ENCODE results near the gene IQSEC1. TPM values are rescaled to one million over a fixed set of nuclear protein-coding genes. Genes with fewer than 3 reads are reported as not detected.

IQSEC1 gene
- total and polyA plus RNA-seq, 2 of the 8 experiments (the other 6 are each of a cell fraction or from before 2014, with no cell fraction given) = 6.8 to 28.8 TPM

DNA sequence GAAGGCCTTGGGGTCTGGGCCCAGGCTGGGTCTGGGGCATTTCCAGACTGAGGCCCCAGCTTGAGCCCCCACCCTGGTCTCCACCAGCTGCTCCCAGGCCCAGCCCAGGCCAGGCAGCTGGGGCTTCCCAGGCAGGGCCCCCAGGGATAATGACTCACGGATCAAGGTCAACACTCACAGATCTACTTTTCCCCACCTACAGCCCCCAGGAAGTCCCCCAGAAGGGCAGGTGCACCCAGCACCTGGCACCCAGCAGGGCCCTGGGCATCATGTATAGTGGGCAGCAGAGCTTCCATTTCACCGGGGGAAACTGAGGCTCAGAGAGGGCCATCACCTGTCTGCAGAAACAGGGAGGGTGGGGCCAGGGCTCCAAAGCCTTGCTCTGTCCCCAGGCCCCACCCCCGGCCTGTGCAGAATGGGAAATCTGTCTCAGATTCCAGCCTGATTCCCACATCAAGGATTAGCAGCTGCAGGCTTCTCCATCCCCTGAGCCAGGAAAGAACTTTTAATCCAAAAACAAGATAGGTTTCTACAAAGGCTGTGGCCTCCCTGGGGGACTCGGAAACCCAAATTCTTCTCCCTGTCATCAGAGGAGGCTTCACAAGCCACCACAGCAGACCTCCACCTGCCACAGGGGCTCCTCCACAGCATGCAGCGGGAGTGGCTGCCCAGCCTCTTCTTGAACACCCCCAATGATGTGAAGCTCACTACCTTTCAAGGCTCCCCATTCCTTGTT is 49.8 kb downstream of the IQSEC1 start:
- no peak overlapping the region for H2AFZ ChIP-seq (ENCODE audit: low read length)
- H2BK12ac ChIP-seq (ENCODE audit: low read depth, low read length) = no peak overlapping the region
- ChIA-PET POLR2A (ENCODE audit: partially characterized antibody) (interaction anchor here (0.9 to 1.2 kb wide), 3 partner anchors 16 to 183 kb away, joined by 3 read pairs; no protein-coding TSS in a partner anchor), CTCF (ENCODE audit: partially characterized antibody) (interaction anchor here (0.6 to 1.6 kb wide), 6 partner anchors 23 to 125 kb away, joined by 3 to 5 read pairs (median 4); no protein-coding TSS in a partner anchor)
- H2AK5ac ChIP-seq (ENCODE audit: low read depth, low read length) = no peak overlapping the region
- H3K4ac ChIP-seq (replicated peaks; ENCODE audit: insufficient read length, low read depth, low read length) = no peak overlapping the region
- H2BK15ac ChIP-seq (ENCODE audit: low read length) = no peak overlapping the region
- no peak overlapping the region for H4K8ac ChIP-seq (ENCODE audit: extremely low read depth, insufficient read depth, low read length)
- DNase-seq (ENCODE audit: low read depth in 1 of 2, low spot score in 2 of 2) = no peak
- FAIRE-seq = no peak
- no peak overlapping the region for H3K27ac ChIP-seq (ENCODE audit: low read depth, low read length)
- H3K56ac ChIP-seq (replicated peaks; ENCODE audit: insufficient read length, low read depth, low read length) = no peak overlapping the region
- H4K91ac ChIP-seq (replicated peaks; ENCODE audit: insufficient read length, low read length) = no peak overlapping the region
- H3K23me2 ChIP-seq (ENCODE audit: low read depth, low read length) = peaks cover 12% of the 10 kb centered on the region
- H3K9me3 ChIP-seq (ENCODE audit: insufficient read depth in 2 of 2, low read depth in 1 of 2, low read length in 1 of 2) = no peaks in the 10 kb centered on the region
- 89% methylated on average over 5 of the region's 5 CpGs; no CpG with 5 or more reads in 1 of the 2 experiments for WGBS, 2 experiments (ENCODE audit: extremely low coverage in 1 of 2, insufficient coverage in 1 of 2, insufficient read length in 1 of 2, insufficient replicate concordance in 2 of 2, low coverage in 1 of 2, low lambda C conversion rate in 2 of 2, missing lambda C conversion rate in 1 of 2)
- H4K20me1 ChIP-seq (replicated peaks in 1 of 2; ENCODE audit: control insufficient read depth in 1 of 2, insufficient read depth in 2 of 2, low read length in 2 of 2) = no peaks in the 10 kb centered on the region
- peaks cover 4 to 29% (median 21%) of the 10 kb centered on the region in 4 experiments for H3K4me1 ChIP-seq (replicated peaks in 1 of 4; ENCODE audit: control insufficient read depth in 3 of 4, insufficient read depth in 4 of 4, low read length in 3 of 4)
- H4K5ac ChIP-seq (ENCODE audit: insufficient read length, low read depth, low read length) = no peak overlapping the region
- no peak overlapping the region for H2BK5ac ChIP-seq (ENCODE audit: low read depth, low read length)
- H2BK20ac ChIP-seq (ENCODE audit: low read length) = no peak overlapping the region
- H3K79me2 ChIP-seq (ENCODE audit: control insufficient read depth in 1 of 2, insufficient read depth in 2 of 2, low read length in 2 of 2) = no peaks in the 10 kb centered on the region
- H3K9ac ChIP-seq (replicated peaks in 1 of 4; ENCODE audit: extremely low read depth in 1 of 4, low read depth in 3 of 4, low read length in 3 of 4) = no peak overlapping the region
- no peak overlapping the region for H3K18ac ChIP-seq (ENCODE audit: extremely low read depth, low read length)
- no peak overlapping the region for H3K23ac ChIP-seq (ENCODE audit: insufficient read length)
- peaks cover 2% of the 10 kb centered on the region; the same call in 1 of the 2 replicates for H3K79me1 ChIP-seq (ENCODE audit: low read depth, low read length)
- no peaks in the 10 kb centered on the region for H3K36me3 ChIP-seq (ENCODE audit: control insufficient read depth in 2 of 4, insufficient read depth in 4 of 4, low read length in 3 of 4)
- H3K4me3 ChIP-seq (ENCODE audit: extremely low read depth in 1 of 4, insufficient read depth in 2 of 4, low read depth in 3 of 4, low read length in 4 of 4) = no peak overlapping the region
- no peak overlapping the region for H2BK120ac ChIP-seq (replicated peaks; ENCODE audit: low read depth, low read length)
- H3K4me2 ChIP-seq (ENCODE audit: insufficient read depth in 1 of 2, low read depth in 2 of 2, low read length in 2 of 2) = no peak overlapping the region
- TF ChIP-seq RFX5 (IDR thresholded peaks at IDR 0.05; ENCODE audit: borderline replicate concordance, low read depth, low read length) (no peak), SP1 (IDR thresholded peaks at IDR 0.05; ENCODE audit: low read depth, low read length) (no peak), SRF (IDR thresholded peaks at IDR 0.05; ENCODE audit: low read depth, low read length) (no peak), EGR1 (IDR thresholded peaks at IDR 0.05; ENCODE audit: borderline replicate concordance, low read depth, low read length) (no peak), RAD21 (IDR thresholded peaks at IDR 0.05 in 1 of 2, conservative IDR thresholded peaks at IDR 0.05 in 1 of 2; ENCODE audit: low read depth in 2 of 2, low read length in 2 of 2) (no peak), SIX5 (IDR thresholded peaks at IDR 0.05; ENCODE audit: low read depth, low read length) (no peak), PHF8 (conservative IDR thresholded peaks at IDR 0.05; ENCODE audit: low read depth, low read length) (no peak)
- no peak overlapping the region for H3K14ac ChIP-seq (ENCODE audit: insufficient read length)
- H3K27me3 ChIP-seq (replicated peaks in 1 of 4; ENCODE audit: control insufficient read depth in 3 of 4, extremely low read depth in 1 of 4, insufficient read depth in 3 of 4, low read length in 3 of 4) = peaks cover 0 to 4% (median 0%) of the 10 kb centered on the region in 4 experiments; a peak in 2 of 7 replicates
